Measurements from ENCODE around the gene ADCY5. TPM values are rescaled to one million over a fixed set of nuclear protein-coding genes. Genes with fewer than 3 reads are reported as not detected.

The ADCY5 gene
- polyA plus RNA-seq (2011; rRNA removed) (0.68 and 0.70 TPM in 2 replicates), polyA plus RNA-seq (2017; fragmentation: RNase III; extraction: RNeasy Plus Mini Kit Qiagen cat#74134 plus additional on column Dnase treatment) (0.38 to 0.57 TPM (median 0.46 TPM) in 3 replicates), polyA minus RNA-seq (2011; rRNA and poly(A)+ RNA removed) (3.9 and 6.3 TPM in 2 replicates)
- 0.36 and 1.0 TPM in 2 replicates for polyA plus RNA-seq (2012; cell fraction: cytosol; rRNA removed)
- 0.88 and 1.2 TPM in 2 replicates for polyA plus RNA-seq (2012; cell fraction: nucleus; rRNA removed)

DNA sequence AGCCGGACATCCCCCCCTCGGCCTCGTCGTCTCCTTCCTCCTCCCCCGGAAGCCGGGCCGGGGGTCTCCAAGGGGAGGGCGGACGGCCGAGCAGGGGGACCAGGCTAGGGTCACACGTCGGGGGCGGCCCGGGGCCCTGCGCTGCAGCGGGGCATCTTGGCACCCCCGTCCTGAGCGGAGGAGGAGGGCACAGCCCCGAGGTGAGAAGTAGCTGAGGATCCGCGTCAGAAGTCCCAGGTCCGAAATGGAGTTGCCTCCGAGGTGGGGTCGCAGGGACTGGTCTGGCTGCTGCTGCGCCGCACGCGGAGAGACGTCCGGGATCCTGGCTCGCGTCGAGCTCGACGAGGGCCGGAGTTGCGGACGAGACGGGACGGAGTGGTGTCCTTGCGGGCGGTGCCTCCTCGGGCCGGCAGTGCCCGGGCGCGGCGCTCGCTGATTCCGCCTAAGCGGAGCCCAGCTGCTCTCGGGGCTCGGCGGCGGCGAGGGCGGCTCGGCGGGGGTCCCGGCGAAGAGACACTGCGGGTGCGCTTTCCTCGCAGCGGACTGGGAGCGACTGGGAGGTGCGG is at the start of gene ADCY5:
Gene ADCY5 (minus strand): TSS at position 555 of the 566 bp plus-strand sequence. CDS start 545 bp downstream, at position 10.
- no peak for TF ChIP-seq JUN (IDR thresholded peaks at IDR 0.05)
- TF ChIP-seq MAX (IDR thresholded peaks at IDR 0.05), result peak; percentile 56
- H3K4me1 ChIP-seq, result peaks cover 4% of the 10 kb centered on the region; the same call in 1 of the 3 replicates
- peak within 1 kb of the TSS; percentile 46 to 84; a peak in 5 of 6 replicates for H3K27ac ChIP-seq
- POLR2A ChIA-PET, result interaction anchor here (0.6 kb wide), 1 partner anchor 88 kb away, joined by 3 read pairs; no protein-coding TSS in a partner anchor
- peak within 1 kb of the TSS; percentile 99 for H3K4me2 ChIP-seq
- ATAC-seq (peak; percentile 17 to 66; a peak in 3 of 6 replicates), FAIRE-seq (no peak), DNase-seq (ENCODE audit: low read depth in 1 of 2, low spot score in 1 of 2) (peak in 1 of 2 experiments; percentile 16)
- H3K4me3 ChIP-seq, result peak within 1 kb of the TSS; percentile 72
- CTCF ChIA-PET, result interaction anchor here (0.6 to 2.7 kb wide), 12 partner anchors 9 to 540 kb away, joined by 3 to 12 read pairs (median 5); no protein-coding TSS in a partner anchor
- WGBS (ENCODE audit: missing lambda C conversion rate), result 9% methylated on average over 32 of the region's 67 CpGs
- no peaks in the 10 kb centered on the region for H3K9me3 ChIP-seq

DNA sequence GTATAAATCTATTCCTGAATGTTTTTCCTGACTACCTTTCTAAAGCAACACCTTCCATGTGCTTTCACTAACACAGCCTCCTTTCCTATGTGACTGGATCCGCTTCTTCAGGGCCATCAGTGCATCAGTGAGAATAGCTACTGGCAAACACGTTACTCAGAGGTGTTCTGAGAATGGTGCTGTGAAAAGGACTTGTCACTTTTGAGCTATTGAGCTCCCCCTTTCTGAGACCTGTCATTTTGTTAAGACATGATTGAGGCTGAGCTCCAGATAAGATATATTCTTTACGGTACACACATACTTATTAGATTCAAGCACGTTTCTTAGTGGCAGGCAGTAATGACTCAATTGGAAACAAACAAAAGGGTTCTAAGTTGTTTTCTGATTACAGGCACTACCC is 45.0 kb upstream of the ADCY5 start:
- WGBS (ENCODE audit: missing lambda C conversion rate), result 77% methylated on average over 4 of the region's 4 CpGs
- TF ChIP-seq POLR2A (IDR thresholded peaks at IDR 0.05; ENCODE audit: low read length) (no peak), ZFP36 (IDR thresholded peaks at IDR 0.05; ENCODE audit: borderline replicate concordance, partially characterized antibody) (no peak), CBX2 (IDR thresholded peaks at IDR 0.05; ENCODE audit: borderline replicate concordance, low read depth) (no peak), ZSCAN20 (CRISPR knock-in tag; IDR thresholded peaks at IDR 0.05) (no peak), TFCP2L1 (CRISPR knock-in tag; IDR thresholded peaks at IDR 0.05) (no peak)
- H3K27ac ChIP-seq, result no peak overlapping the region
- DNase-seq (ENCODE audit: low read depth in 1 of 2, low spot score in 1 of 2), result no peak
- POLR2A ChIA-PET, result no interaction called here
- no peaks in the 10 kb centered on the region for H3K4me1 ChIP-seq
- no peak overlapping the region for H3K4me3 ChIP-seq
- no peak for FAIRE-seq
- no peak overlapping the region for H3K4me2 ChIP-seq
- no peaks in the 10 kb centered on the region for H3K9me3 ChIP-seq
- ATAC-seq, result no peak
- CTCF ChIA-PET, result interaction anchor here (0.6 to 2.0 kb wide), 6 partner anchors 9 to 225 kb away, joined by 3 to 7 read pairs (median 4); no protein-coding TSS in a partner anchor

- TF ChIP-seq POLR2AphosphoS2 (conservative IDR thresholded peaks at IDR 0.05; ENCODE audit: low read length) (no peak), MAFK (IDR thresholded peaks at IDR 0.05; ENCODE audit: partially characterized antibody) (no peak), HOXB5 (CRISPR knock-in tag; IDR thresholded peaks at IDR 0.05) (no peak), NFE2L2 (conservative IDR thresholded peaks at IDR 0.05; ENCODE audit: low read length) (no peak), EHF (CRISPR knock-in tag; IDR thresholded peaks at IDR 0.05) (no peak), EP300 (IDR thresholded peaks at IDR 0.05) (no peak), ESRRA (IDR thresholded peaks at IDR 0.05; ENCODE audit: borderline replicate concordance, low read length) (no peak), RCOR1 (IDR thresholded peaks at IDR 0.05; ENCODE audit: low read depth, low read length) (no peak), GATA3 (IDR thresholded peaks at IDR 0.05; ENCODE audit: borderline replicate concordance) (no peak), ZFP36 (IDR thresholded peaks at IDR 0.05; ENCODE audit: borderline replicate concordance, partially characterized antibody) (no peak), TFCP2L1 (CRISPR knock-in tag; IDR thresholded peaks at IDR 0.05) (no peak), NPAS2 (CRISPR knock-in tag; IDR thresholded peaks at IDR 0.05; ENCODE audit: borderline replicate concordance) (no peak), SMC3 (IDR thresholded peaks at IDR 0.05) (no peak), PBX3 (IDR thresholded peaks at IDR 0.05) (no peak), FOSB (CRISPR knock-in tag; IDR thresholded peaks at IDR 0.05) (no peak), CBX2 (IDR thresholded peaks at IDR 0.05; ENCODE audit: borderline replicate concordance, low read depth) (no peak), RARB (CRISPR knock-in tag; IDR thresholded peaks at IDR 0.05) (no peak)
- TF ChIP-seq, protein P1, sequence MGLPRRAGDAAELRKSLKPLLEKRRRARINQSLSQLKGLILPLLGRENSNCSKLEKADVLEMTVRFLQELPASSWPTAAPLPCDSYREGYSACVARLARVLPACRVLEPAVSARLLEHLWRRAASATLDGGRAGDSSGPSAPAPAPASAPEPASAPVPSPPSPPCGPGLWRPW (IDR thresholded peaks at IDR 0.05), result no peak
- TF ChIP-seq, protein P2, sequence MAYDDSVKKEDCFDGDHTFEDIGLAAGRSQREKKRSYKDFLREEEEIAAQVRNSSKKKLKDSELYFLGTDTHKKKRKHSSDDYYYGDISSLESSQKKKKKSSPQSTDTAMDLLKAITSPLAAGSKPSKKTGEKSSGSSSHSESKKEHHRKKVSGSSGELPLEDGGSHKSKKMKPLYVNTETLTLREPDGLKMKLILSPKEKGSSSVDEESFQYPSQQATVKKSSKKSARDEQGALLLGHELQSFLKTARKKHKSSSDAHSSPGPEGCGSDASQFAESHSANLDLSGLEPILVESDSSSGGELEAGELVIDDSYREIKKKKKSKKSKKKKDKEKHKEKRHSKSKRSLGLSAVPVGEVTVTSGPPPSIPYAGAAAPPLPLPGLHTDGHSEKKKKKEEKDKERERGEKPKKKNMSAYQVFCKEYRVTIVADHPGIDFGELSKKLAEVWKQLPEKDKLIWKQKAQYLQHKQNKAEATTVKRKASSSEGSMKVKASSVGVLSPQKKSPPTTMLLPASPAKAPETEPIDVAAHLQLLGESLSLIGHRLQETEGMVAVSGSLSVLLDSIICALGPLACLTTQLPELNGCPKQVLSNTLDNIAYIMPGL (CRISPR knock-in tag; IDR thresholded peaks at IDR 0.05; ENCODE audit: borderline replicate concordance), result no peak
- H3K9me3 ChIP-seq, result no peaks in the 10 kb centered on the region
- H3K4me3 ChIP-seq, result no peak overlapping the region
- no peak for DNase-seq (ENCODE audit: low read depth in 1 of 2, low spot score in 1 of 2)
- no peak for FAIRE-seq
- ChIA-PET POLR2A (no interaction called here), CTCF (interaction anchor here (2.0 to 3.9 kb wide), 2 partner anchors 9 to 11 kb away, joined by 5 to 19 read pairs; no protein-coding TSS in a partner anchor)
- WGBS (ENCODE audit: missing lambda C conversion rate), result 88% methylated on average over 4 of the region's 4 CpGs
- no peak overlapping the region for H3K27ac ChIP-seq
- H3K4me2 ChIP-seq, result no peak overlapping the region
- no peaks in the 10 kb centered on the region for H3K4me1 ChIP-seq
- ATAC-seq, result no peak
Measured at GRCh38 chr3:123491966-123492587, 43.2 kb upstream of the ADCY5 start.

Measured in A549 (cell line).